ENCODE measurements around the gene NFS1. TPM values are rescaled to one million over a fixed set of nuclear protein-coding genes. Genes with fewer than 3 reads are reported as not detected.

The NFS1 gene
- total and polyA plus RNA-seq, 4 donors: 30.1 to 55.2 (median 46.1) TPM

GRCh38 chr20:35732644-35732982, 33.5 kb upstream of the NFS1 start (continued):
- TF ChIP-seq REST (IDR thresholded peaks at IDR 0.05) (no peak), FOXA1 (IDR thresholded peaks at IDR 0.05) (no peak), SP1 (IDR thresholded peaks at IDR 0.05) (no peak), JUND (IDR thresholded peaks at IDR 0.05) (no peak), GABPA (IDR thresholded peaks at IDR 0.05 in 1 of 2, conservative IDR thresholded peaks at IDR 0.05 in 1 of 2) (no peak), NR2F2 (IDR thresholded peaks at IDR 0.05) (no peak)

GRCh38 chr20:35731862-35732643, 32.9 kb upstream of the NFS1 start:
- TF ChIP-seq FOXA2 (IDR thresholded peaks at IDR 0.05) (no peak), HNF4G (IDR thresholded peaks at IDR 0.05) (no peak), REST (IDR thresholded peaks at IDR 0.05) (no peak), EGR1 (IDR thresholded peaks at IDR 0.05; ENCODE audit: low read depth in 2 of 2) (no peak), CTCF (IDR thresholded peaks at IDR 0.05; ENCODE audit: low read depth, low read length, missing input control) (no peak), RXRA (IDR thresholded peaks at IDR 0.05) (no peak), JUND (IDR thresholded peaks at IDR 0.05) (no peak), RAD21 (IDR thresholded peaks at IDR 0.05) (no peak), GABPA (IDR thresholded peaks at IDR 0.05 in 1 of 2, conservative IDR thresholded peaks at IDR 0.05 in 1 of 2) (no peak), ATF3 (IDR thresholded peaks at IDR 0.05) (no peak), HNF4A (conservative IDR thresholded peaks at IDR 0.05) (no peak), TAF1 (conservative IDR thresholded peaks at IDR 0.05) (no peak), MAX (IDR thresholded peaks at IDR 0.05) (no peak), YY1 (IDR thresholded peaks at IDR 0.05) (no peak), SP1 (IDR thresholded peaks at IDR 0.05) (no peak), ZBTB33 (IDR thresholded peaks at IDR 0.05) (no peak), NR2F2 (IDR thresholded peaks at IDR 0.05) (no peak)
- no peak overlapping the region for H3K27ac ChIP-seq (ENCODE audit: low read depth in 1 of 2, low read length in 2 of 2)
- H3K9ac ChIP-seq (ENCODE audit: low read depth in 1 of 2, low read length in 2 of 2): no peak overlapping the region
- no peak for DNase-seq (ENCODE audit: low spot score)
- H3K27me3 ChIP-seq (ENCODE audit: control insufficient read depth in 4 of 4, insufficient read depth in 4 of 4, low read length in 3 of 4): no peaks in the 10 kb centered on the region
- peaks cover 2 to 50% (median 32%) of the 10 kb centered on the region in 4 donors for H3K4me1 ChIP-seq (ENCODE audit: control insufficient read depth in 4 of 4, insufficient read depth in 4 of 4, low read length in 3 of 4)
- H3K9me3 ChIP-seq (ENCODE audit: control insufficient read depth in 4 of 4, low read length in 3 of 4): no peaks in the 10 kb centered on the region
- H3K36me3 ChIP-seq (ENCODE audit: control insufficient read depth in 4 of 4, insufficient read depth in 3 of 4, low read depth in 1 of 4, low read length in 3 of 4): peaks cover 18 to 88% (median 81%) of the 10 kb centered on the region in 4 donors
- no peak overlapping the region for H3K4me3 ChIP-seq (ENCODE audit: low read depth in 1 of 3, low read length in 3 of 3)
- WGBS: 87% methylated on average over 24 of the region's 24 CpGs

All from liver (tissue), 9 donors.